Endothelial cell of umbilical vein (primary cell): ENCODE data around the gene CD82. TPM values are rescaled to one million over a fixed set of nuclear protein-coding genes. Genes with fewer than 3 reads are reported as not detected.

Source experiments
- BruUV-seq: library from RNA; stranded (reverse); fragments of 400-500 nt; replicated peaks from 2 replicates; lab custom pipeline; 2021; lab: Mats Ljungman, UMichigan
- CTCF ChIA-PET: fragments of 300-600, 350-600 bp; sonication (Branson Sonifier 250); formaldehyde crosslinking; loops from one replicate; lab custom pipeline; 2021; ENCODE audit warnings: antibody characterized with exemption, inconsistent platforms; lab: Charles Lee
- POLR2A ChIA-PET: fragments of 300-600, 350-600 bp; sonication (Branson Sonifier 250); formaldehyde crosslinking; loops from one replicate; lab custom pipeline; 2021; ENCODE audit warnings: antibody characterized with exemption, inconsistent platforms; lab: Charles Lee
- DNase-seq: peaks from one replicate; pipeline ENCODE4 v3.0.0-alpha.2; 2011; ENCODE audit warnings: low read depth, low spot score
- FAIRE-seq: peaks from 2 replicates; lab custom pipeline; 2011; peaks lifted over from hg19 to GRCh38; lab: Jason Lieb, UNC
- H2AFZ ChIP-seq: 2 replicates; pipeline ENCODE4 v1.6.0; 2012; ENCODE audit warnings: low read depth, low read length, control low read depth, inconsistent platforms
- H3K27ac ChIP-seq: 2 replicates; pipeline ENCODE4 v1.5.1; 2011; ENCODE audit warnings: low read depth, mild to moderate bottlenecking, control low read depth, low read length, moderate library complexity; ENCODE audit not compliant: insufficient read depth
- H3K27me3 ChIP-seq, 2 experiments: 2 replicates each; pipeline versions ENCODE4 v1.6.0 to v1.6.1; 2011; ENCODE audit warnings: low read length in 2 of 2, mixed read lengths in 1 of 2; ENCODE audit not compliant: control insufficient read depth in 2 of 2, insufficient read depth in 2 of 2
- H3K36me3 ChIP-seq, 2 experiments: 2 replicates in 1 of 2; 3 replicates in 1 of 2; pipeline ENCODE4 v1.5.1; 2011; ENCODE audit warnings: low read length in 2 of 2, mild to moderate bottlenecking in 1 of 2, moderate library complexity in 1 of 2; ENCODE audit not compliant: control insufficient read depth in 2 of 2, insufficient read depth in 2 of 2; ENCODE audit errors: extremely low read depth in 1 of 2
- H3K4me1 ChIP-seq: 3 replicates; pipeline ENCODE4 v1.5.1; 2011; ENCODE audit warnings: mild to moderate bottlenecking, low read length; ENCODE audit not compliant: control insufficient read depth, insufficient read depth; ENCODE audit errors: extremely low read depth
- H3K4me2 ChIP-seq: 2 replicates; pipeline ENCODE4 v1.6.1; 2011; ENCODE audit warnings: low read length, control low read depth, mixed read lengths; ENCODE audit not compliant: insufficient read depth
- H3K4me3 ChIP-seq, 3 experiments: fragments of 200-600 bp in 1 of 3; sonication (generic), shearing (Covaris generic) in 1 of 3; replicated peaks in 1 of 3; 2 replicates each; pipeline ENCODE4 v1.5.1; 2011 to 2016; ENCODE audit warnings: control low read depth in 3 of 3, low read length in 3 of 3, mild to moderate bottlenecking in 2 of 3, inconsistent platforms in 1 of 3, low read depth in 1 of 3, moderate library complexity in 1 of 3; ENCODE audit not compliant: insufficient read depth in 1 of 3
- H3K79me2 ChIP-seq: 2 replicates; pipeline ENCODE4 v1.6.0; 2012; ENCODE audit warnings: low read length, inconsistent platforms; ENCODE audit not compliant: control insufficient read depth, insufficient read depth
- H3K9ac ChIP-seq: replicated peaks from 2 replicates; pipeline ENCODE3; 2011; ENCODE audit warnings: low read length, control low read depth; ENCODE audit not compliant: insufficient read depth; ENCODE audit errors: extremely low read depth
- H3K9me1 ChIP-seq: replicated peaks from 3 replicates; pipeline ENCODE4 v1.6.0; 2011; ENCODE audit warnings: mild to moderate bottlenecking, low read length; ENCODE audit not compliant: control insufficient read depth, insufficient read depth; ENCODE audit errors: extremely low read depth
- H3K9me3 ChIP-seq: replicated peaks from 2 replicates; pipeline ENCODE4 v1.5.1; 2012; ENCODE audit warnings: low read length, inconsistent platforms; ENCODE audit not compliant: control insufficient read depth, insufficient read depth
- H4K20me1 ChIP-seq: replicated peaks from 2 replicates; pipeline ENCODE3; 2011; ENCODE audit warnings: mild to moderate bottlenecking, low read length; ENCODE audit not compliant: control insufficient read depth, insufficient read depth; ENCODE audit errors: extremely low read depth
- CTCF ChIP-seq, 2 donors: IDR thresholded peaks; 1 replicate in 1 of 2; 2 replicates in 1 of 2; pipeline ENCODE4 v1.5.1; 2011; ENCODE audit warnings: low read length in 2 of 2, mild to moderate bottlenecking in 2 of 2, moderate library complexity in 2 of 2, control low read depth in 1 of 2, inconsistent platforms in 1 of 2, low read depth in 1 of 2; ENCODE audit not compliant: insufficient read depth in 1 of 2; ENCODE audit errors: extremely low read depth in 1 of 2
- EZH2 ChIP-seq: IDR thresholded peaks from 2 replicates; pipeline ENCODE4 v1.6.1; 2012; ENCODE audit warnings: borderline replicate concordance, low read depth, mild to moderate bottlenecking, moderate library complexity, low read length, inconsistent platforms; ENCODE audit not compliant: severe bottlenecking
- FOS ChIP-seq: IDR thresholded peaks from 2 replicates; pipeline ENCODE4 v1.6.1; 2011; ENCODE audit warnings: mild to moderate bottlenecking, low read length, moderate library complexity, borderline replicate concordance; ENCODE audit not compliant: insufficient read depth
- GATA2 ChIP-seq: IDR thresholded peaks from 2 replicates; pipeline ENCODE4 v1.7.0; 2011; ENCODE audit warnings: low read depth, mild to moderate bottlenecking, moderate library complexity, mixed read lengths, low read length; ENCODE audit not compliant: insufficient read length, insufficient read depth
- JUN ChIP-seq: IDR thresholded peaks from 2 replicates; pipeline ENCODE4 v1.6.1; 2011; ENCODE audit warnings: borderline replicate concordance, low read depth; ENCODE audit not compliant: insufficient read length, insufficient read depth
- MAX ChIP-seq: IDR thresholded peaks from 2 replicates; pipeline ENCODE4 v1.6.1; 2011; ENCODE audit not compliant: insufficient read depth, insufficient read length
- MYC ChIP-seq: IDR thresholded peaks from one replicate; pipeline ENCODE4 v1.6.1; 2011; ENCODE audit warnings: mild to moderate bottlenecking, low read depth, low read length
- POLR2A ChIP-seq: IDR thresholded peaks from 2 replicates; pipeline ENCODE4 v1.6.1; 2012; ENCODE audit warnings: low read depth, mild to moderate bottlenecking, control low read depth, low read length
- POLR2AphosphoS5 ChIP-seq: IDR thresholded peaks from 2 replicates; pipeline ENCODE4 v1.6.1; 2012; ENCODE audit warnings: low read depth, mild to moderate bottlenecking, control low read depth, low read length, moderate library complexity; ENCODE audit not compliant: insufficient read depth
- dilution Hi-C: fragments of 300-500 bp; cut with MboI; formaldehyde crosslinking; loops from one replicate; pipeline ENCODE4 v1.15.0; 2019; ENCODE audit warnings: low sequenced_read_pairs; ENCODE audit not compliant: extremely low pct_ligation_motif_present
- intact Hi-C: fragments of 100-400 bp; cut with micrococcal nuclease; formaldehyde crosslinking; loops from one replicate; pipeline ENCODE4 v1.10.0; 2022
- polyA plus RNA-seq, 4 experiments: library from polyadenylated mRNA; depleted of rRNA in 3 of 4; stranded (reverse) in 3 of 4; unstranded in 1 of 4; fragments of >200 nt; gene quantifications; 2 replicates each; pipeline versions ENCODE4 v1.2.1 to v1.2.3, GENCODE V29; 2011 to 2012; ENCODE audit warnings: missing spikeins in 1 of 4
- total RNA-seq: library from RNA; stranded (reverse); gene quantifications from 2 replicates; pipeline ENCODE4 v1.2.3, GENCODE V29; 2021

Gene CD82
- total and polyA plus RNA-seq, 2 donors (not counting 3 experiments of a cell fraction or from before 2014, with no cell fraction given): 17.9 to 25.2 TPM

GRCh38 chr11:44591557-44591956 is 26.1 kb downstream of the CD82 start:
- H3K9ac ChIP-seq: no peak overlapping the region
- no peak for FAIRE-seq
- dilution Hi-C loops: no loop called here

GRCh38 chr11:44592125-44592940 is 26.9 kb downstream of the CD82 start:
- intact Hi-C loops: no loop called here
- H3K4me2 ChIP-seq: no peak overlapping the region

More at GRCh38 chr11:44591557-44591956, 26.1 kb downstream of the CD82 start:
- no peak overlapping the region for H3K27ac ChIP-seq
- H3K4me2 ChIP-seq: no peak overlapping the region
- DNase-seq: no peak
- H3K9me1 ChIP-seq: no peaks in the 10 kb centered on the region
- no peaks in the 10 kb centered on the region for H3K79me2 ChIP-seq
- H3K9me3 ChIP-seq: no peaks in the 10 kb centered on the region
- intact Hi-C loops: no loop called here
- no peak overlapping the region for H3K4me3 ChIP-seq
- no TSS peak for BruUV-seq
- no peaks in the 10 kb centered on the region for H4K20me1 ChIP-seq
- TF ChIP-seq GATA2: no peak
- no peak for TF ChIP-seq FOS
- TF ChIP-seq MAX: no peak
- TF ChIP-seq EZH2: no peak
- no peaks in the 10 kb centered on the region for H3K36me3 ChIP-seq
- no peak overlapping the region for H2AFZ ChIP-seq
- no peaks in the 10 kb centered on the region for H3K4me1 ChIP-seq
- no peaks in the 10 kb centered on the region for H3K27me3 ChIP-seq
- CTCF ChIA-PET: interaction anchor here (0.7 to 1.7 kb wide), 4 partner anchors 20 to 35 kb away, joined by 3 to 8 read pairs (median 3); no protein-coding TSS in a partner anchor
- POLR2A ChIA-PET: no interaction called here

More at GRCh38 chr11:44592125-44592940, 26.9 kb downstream of the CD82 start:
- no peak for FAIRE-seq
- H3K27ac ChIP-seq: no peak overlapping the region
- H3K27me3 ChIP-seq: no peaks in the 10 kb centered on the region
- CTCF ChIA-PET: interaction anchor here (0.9 to 2.0 kb wide), 7 partner anchors 9 to 35 kb away, joined by 3 to 8 read pairs (median 4); no protein-coding TSS in a partner anchor
- H3K4me1 ChIP-seq: no peaks in the 10 kb centered on the region
- H3K9me3 ChIP-seq: no peaks in the 10 kb centered on the region
- DNase-seq: no peak
- no peaks in the 10 kb centered on the region for H3K79me2 ChIP-seq
- dilution Hi-C loops: no loop called here
- H2AFZ ChIP-seq: no peak overlapping the region
- no peaks in the 10 kb centered on the region for H3K36me3 ChIP-seq
- no TSS peak for BruUV-seq
- H3K9me1 ChIP-seq: no peaks in the 10 kb centered on the region
- TF ChIP-seq POLR2A: no peak
- no peak for TF ChIP-seq MAX
- TF ChIP-seq CTCF (IDR thresholded peaks at IDR 0.05; ENCODE audit: extremely low read depth in 1 of 2, insufficient read depth in 1 of 2, low read depth in 1 of 2, low read length in 2 of 2): no peak
- TF ChIP-seq JUN: no peak
- TF ChIP-seq EZH2: no peak
- no peak for TF ChIP-seq GATA2
- TF ChIP-seq FOS: no peak
- no peak for TF ChIP-seq POLR2AphosphoS5
- TF ChIP-seq MYC: no peak
- POLR2A ChIA-PET: no interaction called here
- H3K4me3 ChIP-seq: no peak overlapping the region
- no peak overlapping the region for H3K9ac ChIP-seq
- H4K20me1 ChIP-seq: no peaks in the 10 kb centered on the region
